Right lobe of liver (tissue), 6 donors: Measurements from ENCODE around the gene TMEM245. TPM values are rescaled to one million over a fixed set of nuclear protein-coding genes. Genes with fewer than 3 reads are reported as not detected.

ENCODE experiments used
- ATAC-seq, 4 donors: fragments of 200-7000 bp; cut with Tn5 transposase; one replicate each; pipeline ENCODE4 v1.9.1; 2020; ENCODE audit warnings: mild to moderate bottlenecking in 4 of 4, moderate library complexity in 4 of 4
- DNase-seq, 3 donors: peaks; one replicate each; pipeline ENCODE4 v3.0.0-alpha.2; 2020
- H3K27ac ChIP-seq, 3 donors: fragments of 200-600 bp; one replicate each; pipeline ENCODE4 v1.8.0; 2022
- H3K27me3 ChIP-seq, 2 donors: fragments of 200-600 bp; one replicate each; pipeline ENCODE4 v1.8.0; 2022
- H3K36me3 ChIP-seq, 4 donors: fragments of 200-600 bp; sonication (generic) in 1 of 4; one replicate each; pipeline versions ENCODE4 v1.5.1 to v1.8.0; 2017 to 2022; ENCODE audit warnings: control low read depth in 1 of 4
- H3K4me1 ChIP-seq, 4 donors: fragments of 200-600 bp; sonication (generic) in 1 of 4; one replicate each; pipeline versions ENCODE4 v1.5.1 to v1.8.0; 2017 to 2022; ENCODE audit warnings: control low read depth in 1 of 4
- H3K4me3 ChIP-seq, 3 donors: fragments of 200-600 bp; one replicate each; pipeline ENCODE4 v1.8.0; 2022
- H3K9me3 ChIP-seq, 4 donors: fragments of 200-600 bp; sonication (generic) in 1 of 4; one replicate each; pipeline versions ENCODE4 v1.5.1 to v1.8.0; 2017 to 2022; ENCODE audit warnings: control low read depth in 1 of 4
- POLR2A ChIP-seq: fragments of 450-650 bp; IDR thresholded peaks from one replicate; pipeline ENCODE4 v1.6.1; 2017; ENCODE audit warnings: antibody characterized with exemption, mild to moderate bottlenecking
- WGBS: methylation state at CpG from one replicate; pipeline ENCODE4 v1.1.6; 2018; ENCODE audit warnings: low coverage, low lambda C conversion rate; ENCODE audit not compliant: insufficient coverage; ENCODE audit errors: missing lambda C conversion rate; 5-methylcytosine and 5-hydroxymethylcytosine counted together
- intact Hi-C, 2 donors: fragments of 100-400 bp; cut with DNase I; formaldehyde crosslinking; loops; one replicate each; pipeline versions ENCODE4 v1.11.2 to v1.14.1; 2022
- total RNA-seq, 6 experiments: library from RNA; depleted of rRNA in 2 of 6; stranded (reverse); fragments of >200 nt in 2 of 6; fragmentation: NEBNext Ultra II Directional in 3 of 6; extraction: Animal tissue kit (Norgen Biotek cat#: 25700) in 3 of 6; gene quantifications; one replicate each; pipeline versions ENCODE4 v1.1.0 to v1.2.4, GENCODE V29; 2016 to 2023
- TF ChIP-seq, protein P1 (sequence below), 4 donors: fragments of 200-600 bp in 3 of 4; fragments of 450-650 bp in 1 of 4; IDR thresholded peaks; one replicate each; pipeline versions ENCODE4 v1.5.1 to v1.8.0; 2016 to 2022; ENCODE audit warnings: antibody characterized with exemption in 4 of 4, mild to moderate bottlenecking in 2 of 4
- donor health status: DM: no; HTN: yes; CAD: no.
- donor health status: DM: no; HTN: no; CAD: no.
- donor health status: DM: no; HTN: no; CAD: no.
- donor health status: DM: no; HTN: yes; CAD: no.
- donor health status: DM: no; HTN: yes; CAD: no.

TMEM245 gene
- total RNA-seq, 6 experiments from 2014 or later: 24.7 to 39.5 (median 36.8) TPM

DNA sequence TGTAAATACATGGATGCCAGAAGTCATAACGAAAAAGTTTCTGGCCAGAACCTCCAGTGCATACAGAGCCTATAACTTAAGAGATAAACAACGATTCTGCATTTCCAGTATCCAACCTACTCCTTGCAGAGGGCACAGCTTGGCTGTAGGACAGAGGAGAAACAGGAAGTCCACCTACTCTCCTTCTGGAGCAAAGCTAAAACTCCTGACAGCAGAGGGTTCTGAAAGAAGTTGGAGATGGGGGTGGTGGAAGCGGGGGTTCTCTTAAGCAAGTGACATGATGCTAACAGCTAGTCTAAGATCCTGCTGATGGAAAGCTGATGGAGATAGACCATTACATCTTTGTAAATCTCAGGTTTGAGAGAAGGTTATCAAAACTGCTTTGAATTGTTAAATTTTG lies 70.9 kb downstream of the TMEM245 start:
- H3K4me3 ChIP-seq: no peak overlapping the region
- no peaks in the 10 kb centered on the region for H3K4me1 ChIP-seq
- DNase-seq: no peak
- no peaks in the 10 kb centered on the region for H3K9me3 ChIP-seq
- WGBS: 80% methylated on average over 3 of the region's 3 CpGs
- H3K27me3 ChIP-seq: no peaks in the 10 kb centered on the region
- TF ChIP-seq POLR2A: no peak
- TF ChIP-seq, protein P1, sequence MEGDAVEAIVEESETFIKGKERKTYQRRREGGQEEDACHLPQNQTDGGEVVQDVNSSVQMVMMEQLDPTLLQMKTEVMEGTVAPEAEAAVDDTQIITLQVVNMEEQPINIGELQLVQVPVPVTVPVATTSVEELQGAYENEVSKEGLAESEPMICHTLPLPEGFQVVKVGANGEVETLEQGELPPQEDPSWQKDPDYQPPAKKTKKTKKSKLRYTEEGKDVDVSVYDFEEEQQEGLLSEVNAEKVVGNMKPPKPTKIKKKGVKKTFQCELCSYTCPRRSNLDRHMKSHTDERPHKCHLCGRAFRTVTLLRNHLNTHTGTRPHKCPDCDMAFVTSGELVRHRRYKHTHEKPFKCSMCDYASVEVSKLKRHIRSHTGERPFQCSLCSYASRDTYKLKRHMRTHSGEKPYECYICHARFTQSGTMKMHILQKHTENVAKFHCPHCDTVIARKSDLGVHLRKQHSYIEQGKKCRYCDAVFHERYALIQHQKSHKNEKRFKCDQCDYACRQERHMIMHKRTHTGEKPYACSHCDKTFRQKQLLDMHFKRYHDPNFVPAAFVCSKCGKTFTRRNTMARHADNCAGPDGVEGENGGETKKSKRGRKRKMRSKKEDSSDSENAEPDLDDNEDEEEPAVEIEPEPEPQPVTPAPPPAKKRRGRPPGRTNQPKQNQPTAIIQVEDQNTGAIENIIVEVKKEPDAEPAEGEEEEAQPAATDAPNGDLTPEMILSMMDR (IDR thresholded peaks at IDR 0.05): no peak
- no peak overlapping the region for H3K27ac ChIP-seq
- H3K36me3 ChIP-seq: peaks cover 1 to 60% (median 7%) of the 10 kb centered on the region in 4 donors
- ATAC-seq: no peak
- intact Hi-C loops: no loop called here

DNA sequence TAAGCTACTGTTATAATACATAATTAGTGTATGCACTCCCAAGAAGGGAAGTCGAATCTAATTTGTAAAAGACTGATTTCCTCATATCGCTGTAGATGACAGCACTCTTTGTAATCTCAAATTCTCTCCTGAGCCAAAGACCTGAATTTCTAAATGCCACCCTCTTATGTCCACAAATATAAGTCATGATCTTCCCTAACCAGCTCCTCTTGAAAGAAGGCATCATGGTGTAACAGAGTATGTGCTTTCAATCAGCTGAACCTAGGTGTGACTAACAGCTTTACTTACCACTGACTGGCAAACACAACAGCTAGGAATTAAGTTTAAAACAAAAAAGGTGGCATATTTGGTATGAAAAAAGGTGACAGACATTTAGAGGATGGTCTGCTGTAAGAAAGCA lies 72.5 kb downstream of the TMEM245 start:
- H3K4me3 ChIP-seq: no peak overlapping the region
- no peaks in the 10 kb centered on the region for H3K9me3 ChIP-seq
- 92% methylated on average over 2 of the region's 2 CpGs for WGBS
- H3K27ac ChIP-seq: no peak overlapping the region
- ATAC-seq: no peak
- TF ChIP-seq, protein P1 (IDR thresholded peaks at IDR 0.05): no peak
- no peak for TF ChIP-seq POLR2A
- no peaks in the 10 kb centered on the region for H3K27me3 ChIP-seq
- intact Hi-C loops: no loop called here
- peaks cover 0 to 55% (median 7%) of the 10 kb centered on the region in 4 donors for H3K36me3 ChIP-seq
- DNase-seq: no peak
- H3K4me1 ChIP-seq: no peaks in the 10 kb centered on the region

DNA sequence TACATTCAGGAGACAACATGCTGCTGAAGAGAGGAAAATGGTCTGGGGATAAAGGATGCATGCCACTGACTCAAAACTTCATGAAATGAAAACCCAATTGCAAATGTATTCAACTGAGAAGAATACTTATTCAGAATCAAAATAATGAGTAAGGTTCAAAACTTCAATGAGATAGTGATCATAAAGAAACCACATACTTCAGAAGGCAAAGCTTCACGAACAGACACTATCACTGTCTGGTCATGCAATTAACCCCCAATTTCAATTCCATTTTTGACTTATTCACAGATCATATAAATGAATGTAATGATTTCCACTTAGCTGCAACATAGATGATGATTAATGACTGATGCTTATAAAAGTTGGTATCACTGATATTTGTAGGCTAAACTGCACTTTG lies 73.4 kb downstream of the TMEM245 start:
- Histone ChIP-seq H3K27me3 (no peaks in the 10 kb centered on the region), H3K36me3 (peaks cover 0 to 55% (median 4%) of the 10 kb centered on the region in 4 donors), H3K4me3 (no peak overlapping the region), H3K9me3 (no peaks in the 10 kb centered on the region), H3K27ac (no peak overlapping the region), H3K4me1 (no peaks in the 10 kb centered on the region)
- DNase-seq (no peak), ATAC-seq (no peak)
- 90% methylated on average over 1 of the region's 1 CpG for whole genome bisulfite sequencing
- intact Hi-C loops: no loop called here
- TF ChIP-seq POLR2A: no peak
- TF ChIP-seq, protein P1 (IDR thresholded peaks at IDR 0.05): no peak

DNA sequence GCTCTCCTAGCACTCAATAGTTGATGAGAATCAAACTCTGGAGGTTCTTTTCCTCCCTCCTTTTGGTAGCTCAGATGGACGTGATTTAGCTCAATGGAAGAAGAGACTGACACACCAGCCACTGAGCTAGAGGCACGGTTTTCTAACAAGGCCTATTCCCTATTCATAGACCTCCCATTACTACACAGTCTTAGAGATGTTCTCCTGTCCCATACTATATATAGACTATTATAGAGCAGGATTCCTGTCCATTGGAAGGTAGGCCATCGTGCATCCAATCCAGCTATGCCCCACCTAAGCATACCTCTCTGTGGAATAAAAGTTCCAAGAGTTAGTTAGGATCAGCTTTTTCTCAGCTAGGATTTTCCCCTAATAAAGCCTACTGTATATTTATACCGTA lies 76.2 kb downstream of the TMEM245 start:
- intact Hi-C loops: no loop called here
- DNase-seq: no peak
- Histone ChIP-seq H3K4me1 (no peaks in the 10 kb centered on the region), H3K9me3 (no peaks in the 10 kb centered on the region), H3K36me3 (peaks cover 0 to 37% (median under 1%) of the 10 kb centered on the region in 4 donors), H3K4me3 (no peak overlapping the region), H3K27me3 (no peaks in the 10 kb centered on the region), H3K27ac (no peak overlapping the region)
- no peak for ATAC-seq
- 100% methylated on average over 3 of the region's 4 CpGs for WGBS
- no peak for TF ChIP-seq POLR2A
- TF ChIP-seq, protein P1 (IDR thresholded peaks at IDR 0.05): no peak

DNA sequence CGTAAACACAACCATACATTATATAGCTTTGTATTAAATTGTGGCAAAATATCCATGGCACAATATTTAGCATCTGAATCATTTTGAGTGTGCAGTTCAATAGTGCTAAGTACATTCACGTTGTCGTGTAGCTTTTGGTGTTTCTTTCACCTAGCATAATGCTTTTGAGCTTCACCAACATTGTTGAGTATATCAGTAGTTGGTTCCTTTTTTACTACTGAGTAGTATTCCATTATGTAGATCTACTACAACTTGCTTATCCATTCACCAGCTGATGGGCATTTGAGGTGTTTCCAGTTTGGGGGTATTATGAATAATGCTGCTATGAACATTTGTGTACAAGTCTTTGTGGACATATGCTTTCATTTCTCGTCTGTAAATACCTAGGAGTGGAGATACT lies 79.2 kb downstream of the TMEM245 start:
- no peak for DNase-seq
- H3K4me3 ChIP-seq: no peak overlapping the region
- no peak for ATAC-seq
- TF ChIP-seq, protein P1 (IDR thresholded peaks at IDR 0.05): no peak
- TF ChIP-seq POLR2A: no peak
- H3K9me3 ChIP-seq: no peaks in the 10 kb centered on the region
- H3K27ac ChIP-seq: no peak overlapping the region
- H3K36me3 ChIP-seq: peaks cover 0 to 11% (median 0%) of the 10 kb centered on the region in 4 donors
- WGBS: 100% methylated on average over 4 of the region's 4 CpGs
- H3K27me3 ChIP-seq: no peaks in the 10 kb centered on the region
- H3K4me1 ChIP-seq: peaks cover 0 to 14% (median 7%) of the 10 kb centered on the region in 4 donors
- intact Hi-C loops: no loop called here
